Effector memory CD4-positive, alpha-beta T cell (primary cell): Measurements from ENCODE around the gene CORO7.

ENCODE experiments used
- DNase-seq, 3 donors: peaks; one replicate each; pipeline ENCODE4 v3.0.0-alpha.2; 2020
- H3K27ac ChIP-seq: 2 replicates; pipeline ENCODE4 v1.7.0; 2013; ENCODE audit warnings: mild to moderate bottlenecking, low read length, moderate library complexity; ENCODE audit not compliant: insufficient read depth, poor library complexity, severe bottlenecking
- H3K27me3 ChIP-seq: replicated peaks from 2 replicates; pipeline ENCODE4 v1.7.0; 2013; ENCODE audit warnings: mild to moderate bottlenecking, low read length; ENCODE audit not compliant: insufficient read depth, control insufficient read depth, poor library complexity, severe bottlenecking
- H3K36me3 ChIP-seq: 2 replicates; pipeline ENCODE4 v1.7.0; 2013; ENCODE audit warnings: mild to moderate bottlenecking, low read length, moderate library complexity; ENCODE audit not compliant: control insufficient read depth, insufficient read depth
- H3K4me1 ChIP-seq: 2 replicates; pipeline ENCODE4 v1.7.0; 2013; ENCODE audit warnings: low read length, mild to moderate bottlenecking; ENCODE audit not compliant: control insufficient read depth, insufficient read depth, poor library complexity, severe bottlenecking
- H3K4me3 ChIP-seq: 2 replicates; pipeline ENCODE4 v1.7.0; 2013; ENCODE audit warnings: low read length, low read depth, mild to moderate bottlenecking; ENCODE audit not compliant: insufficient read depth, poor library complexity, severe bottlenecking
- H3K9me3 ChIP-seq: 2 replicates; pipeline ENCODE4 v1.7.0; 2013; ENCODE audit warnings: mild to moderate bottlenecking, low read length, moderate library complexity; ENCODE audit not compliant: control insufficient read depth

The CORO7 gene

GRCh38 chr16:4384509-4384942, 31.9 kb downstream of the CORO7 start:
- H3K4me1 ChIP-seq = no peaks in the 10 kb centered on the region
- no peak overlapping the region for H3K27ac ChIP-seq
- peaks cover 94% of the 10 kb centered on the region for H3K36me3 ChIP-seq
- no peaks in the 10 kb centered on the region for H3K27me3 ChIP-seq
- no peak for DNase-seq
- no peak overlapping the region for H3K4me3 ChIP-seq
- H3K9me3 ChIP-seq = no peaks in the 10 kb centered on the region

- no peaks in the 10 kb centered on the region for H3K9me3 ChIP-seq
- H3K27me3 ChIP-seq = no peaks in the 10 kb centered on the region
- no peak for DNase-seq
- no peak overlapping the region for H3K4me3 ChIP-seq
- H3K36me3 ChIP-seq = peaks cover 94% of the 10 kb centered on the region
- no peak overlapping the region for H3K27ac ChIP-seq
- no peaks in the 10 kb centered on the region for H3K4me1 ChIP-seq
These were observed 32.6 kb downstream of the CORO7 start for GRCh38 chr16:4383591-4384444.

- H3K36me3 ChIP-seq = peaks cover 90% of the 10 kb centered on the region
- H3K9me3 ChIP-seq = no peaks in the 10 kb centered on the region
- no peaks in the 10 kb centered on the region for H3K27me3 ChIP-seq
- no peaks in the 10 kb centered on the region for H3K4me1 ChIP-seq
- DNase-seq = no peak
- no peak overlapping the region for H3K27ac ChIP-seq
- H3K4me3 ChIP-seq = no peak overlapping the region
These were observed 33.5 kb downstream of the CORO7 start for GRCh38 chr16:4382795-4383357.

GRCh38 chr16:4381935-4382794, 34.2 kb downstream of the CORO7 start:
- peaks cover 88% of the 10 kb centered on the region for H3K36me3 ChIP-seq
- H3K9me3 ChIP-seq = no peaks in the 10 kb centered on the region
- no peaks in the 10 kb centered on the region for H3K4me1 ChIP-seq

GRCh38 chr16:4381072-4381934, 35.1 kb downstream of the CORO7 start:
- no peak for DNase-seq
- H3K9me3 ChIP-seq = no peaks in the 10 kb centered on the region
- H3K4me1 ChIP-seq = no peaks in the 10 kb centered on the region
- H3K4me3 ChIP-seq = no peak overlapping the region
- no peaks in the 10 kb centered on the region for H3K27me3 ChIP-seq
- H3K36me3 ChIP-seq = peaks cover 82% of the 10 kb centered on the region
- H3K27ac ChIP-seq = no peak overlapping the region

More at GRCh38 chr16:4381935-4382794, 34.2 kb downstream of the CORO7 start:
- no peak overlapping the region for H3K4me3 ChIP-seq
- DNase-seq = no peak
- no peaks in the 10 kb centered on the region for H3K27me3 ChIP-seq
- H3K27ac ChIP-seq = no peak overlapping the region

- Histone ChIP-seq H3K4me1 (peaks cover 4% of the 10 kb centered on the region), H3K27ac (no peak overlapping the region), H3K36me3 (peaks cover 76% of the 10 kb centered on the region), H3K9me3 (no peaks in the 10 kb centered on the region), H3K27me3 (no peaks in the 10 kb centered on the region), H3K4me3 (no peak overlapping the region)
- DNase-seq = no peak
These were observed 36.0 kb downstream of the CORO7 start for GRCh38 chr16:4380119-4381063.

- H3K9me3 ChIP-seq = no peaks in the 10 kb centered on the region
- H3K4me1 ChIP-seq = peaks cover 14% of the 10 kb centered on the region
- H3K27me3 ChIP-seq = no peaks in the 10 kb centered on the region
- peaks cover 64% of the 10 kb centered on the region for H3K36me3 ChIP-seq
- no peak overlapping the region for H3K27ac ChIP-seq
- H3K4me3 ChIP-seq = no peak overlapping the region
- no peak for DNase-seq
These were observed 37.3 kb downstream of the CORO7 start for GRCh38 chr16:4378999-4379690.

- no peaks in the 10 kb centered on the region for H3K27me3 ChIP-seq
- H3K9me3 ChIP-seq = no peaks in the 10 kb centered on the region
- peaks cover 55% of the 10 kb centered on the region for H3K36me3 ChIP-seq
- H3K4me3 ChIP-seq = no peak overlapping the region
- peaks cover 22% of the 10 kb centered on the region for H3K4me1 ChIP-seq
- no peak for DNase-seq
- H3K27ac ChIP-seq = no peak overlapping the region
These were observed 38.2 kb downstream of the CORO7 start for GRCh38 chr16:4378161-4378666.
